OCI-LY7 (cell line): ENCODE data around the gene ZNF536. TPM values are rescaled to one million over a fixed set of nuclear protein-coding genes. Genes with fewer than 3 reads are reported as not detected.

Experiments used
- BruUV-seq: library from RNA; stranded (reverse); fragments of 400-500 nt; replicated peaks from 2 replicates; lab custom pipeline; 2021; lab: Mats Ljungman, UMichigan
- CTCF ChIA-PET: fragments of 300-600 bp; sonication (Branson Sonifier 250); formaldehyde crosslinking; loops from one replicate; lab custom pipeline; 2022; ENCODE audit warnings: antibody characterized with exemption; ENCODE audit not compliant: unreplicated experiment; lab: Charles Lee
- POLR2A ChIA-PET: fragments of 300-600 bp; sonication (Branson Sonifier 250); formaldehyde crosslinking; loops from one replicate; lab custom pipeline; 2022; ENCODE audit warnings: antibody characterized with exemption; lab: Charles Lee
- DNase-seq: peaks from one replicate; pipeline ENCODE4 v3.0.0-alpha.2; 2015; ENCODE audit warnings: low spot score
- H2AFZ ChIP-seq: fragments of 200-600 bp; sonication (generic), shearing (Covaris generic); 2 replicates; pipeline ENCODE4 v1.6.1; 2014; ENCODE audit warnings: mild to moderate bottlenecking, antibody characterized with exemption, low read length, moderate library complexity
- H3K27ac ChIP-seq: fragments of 200-600 bp; sonication (generic); 2 replicates; pipeline ENCODE4 v1.5.1; 2014; ENCODE audit warnings: mixed run types, low read depth, mild to moderate bottlenecking, moderate library complexity, low read length, inconsistent platforms; ENCODE audit not compliant: poor library complexity, severe bottlenecking
- H3K36me3 ChIP-seq: fragments of 200-600 bp; sonication (generic); 2 replicates; pipeline ENCODE4 v1.6.1; 2014; ENCODE audit warnings: mild to moderate bottlenecking, antibody characterized with exemption, low read length, moderate library complexity, mixed read lengths; ENCODE audit not compliant: insufficient read depth
- H3K4me1 ChIP-seq: fragments of 200-600 bp; sonication (generic); 2 replicates; pipeline ENCODE4 v1.5.1; 2014; ENCODE audit warnings: mild to moderate bottlenecking, low read length; ENCODE audit not compliant: insufficient read depth, poor library complexity, severe bottlenecking
- H3K4me2 ChIP-seq: fragments of 200-600 bp; sonication (generic); 2 replicates; pipeline ENCODE4 v1.6.1; 2014; ENCODE audit warnings: mild to moderate bottlenecking, low read length
- H3K4me3 ChIP-seq: fragments of 200-600 bp; sonication (generic); 2 replicates; pipeline ENCODE4 v1.5.1; 2014; ENCODE audit warnings: mild to moderate bottlenecking, low read depth, low read length; ENCODE audit not compliant: poor library complexity, severe bottlenecking
- H3K79me2 ChIP-seq: fragments of 200-600 bp; sonication (generic); 2 replicates; pipeline ENCODE4 v1.6.1; 2016; ENCODE audit warnings: low read depth, mild to moderate bottlenecking, low read length, moderate library complexity, mixed read lengths; ENCODE audit not compliant: insufficient read depth
- H3K9me2 ChIP-seq: fragments of 200-600 bp; sonication (generic); 2 replicates; pipeline ENCODE4 v1.6.1; 2016; ENCODE audit warnings: mild to moderate bottlenecking, low read length, mixed read lengths; ENCODE audit not compliant: insufficient read depth
- H3K9me3 ChIP-seq: fragments of 200-600 bp; sonication (generic); 2 replicates; pipeline ENCODE4 v1.6.1; 2014; ENCODE audit warnings: mild to moderate bottlenecking, mixed run types, low read length, mixed read lengths
- H4K20me1 ChIP-seq: fragments of 200-600 bp; sonication (generic); 2 replicates; pipeline ENCODE4 v1.6.1; 2014; ENCODE audit warnings: mild to moderate bottlenecking, antibody characterized with exemption, low read length, moderate library complexity, mixed read lengths; ENCODE audit not compliant: insufficient read depth
- EZH2phosphoT487 ChIP-seq: fragments of 200-600 bp; sonication (generic); IDR thresholded peaks from 2 replicates; pipeline ENCODE4 v1.6.1; 2018; ENCODE audit warnings: low read depth, borderline replicate concordance, mild to moderate bottlenecking, mixed run types, antibody characterized with exemption, low read length, moderate library complexity, mixed read lengths
- intact Hi-C: fragments of 100-400 bp; cut with micrococcal nuclease; formaldehyde crosslinking; loops from one replicate; pipeline ENCODE4 v1.10.0; 2022; ENCODE audit not compliant: unreplicated experiment
- total RNA-seq, 2 experiments: library from RNA; depleted of rRNA in 1 of 2; stranded (reverse); fragments of >200 nt in 1 of 2; shearing (Covaris generic) in 1 of 2; gene quantifications; 2 replicates each; pipeline ENCODE4 v1.2.3, GENCODE V29; 2014 to 2022
- TF ChIP-seq, protein P1 (sequence below): fragments of 200-600 bp; sonication (generic); conservative IDR thresholded peaks from 2 replicates; pipeline ENCODE4 v1.5.1; 2014; ENCODE audit warnings: mild to moderate bottlenecking, antibody characterized with exemption, low read length, moderate library complexity, mixed read lengths

Gene ZNF536
- total RNA-seq, 2 experiments from 2014 or later, result 0.06 to 0.30 TPM

- CTCF ChIA-PET, result no interaction called here
- BruUV-seq, result no TSS peak
- POLR2A ChIA-PET, result no interaction called here
Measured at GRCh38 chr19:30487178-30487577, 115.0 kb downstream of the ZNF536 start.

DNA sequence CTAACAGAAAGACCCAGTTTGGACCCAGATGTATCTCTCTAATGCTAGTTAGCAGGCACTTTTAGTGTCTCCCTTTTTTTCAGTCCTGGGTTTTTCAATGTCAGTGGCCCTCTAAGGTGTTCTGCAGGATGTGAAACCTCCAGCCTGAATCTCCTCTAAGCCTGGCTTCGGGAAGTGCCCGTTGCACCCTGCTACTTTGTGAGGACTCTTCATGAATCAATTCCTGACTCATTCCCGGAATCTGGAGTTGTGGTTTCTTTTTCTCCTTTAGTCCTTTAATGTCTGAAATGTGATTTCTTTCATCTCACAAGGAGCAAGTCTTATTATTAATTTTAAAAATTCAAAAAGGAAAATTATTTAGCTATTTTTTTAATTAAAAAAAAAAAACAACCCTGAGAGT, 116.0 kb downstream of the ZNF536 start:
- Histone ChIP-seq H3K4me1 (no peaks in the 10 kb centered on the region), H3K9me3 (no peaks in the 10 kb centered on the region), H3K4me2 (no peak overlapping the region), H3K4me3 (no peak overlapping the region), H3K36me3 (no peaks in the 10 kb centered on the region), H3K79me2 (no peaks in the 10 kb centered on the region), H4K20me1 (no peaks in the 10 kb centered on the region), H3K9me2 (no peaks in the 10 kb centered on the region), H3K27ac (no peak overlapping the region), H2AFZ (no peak overlapping the region)
- TF ChIP-seq, protein P1, sequence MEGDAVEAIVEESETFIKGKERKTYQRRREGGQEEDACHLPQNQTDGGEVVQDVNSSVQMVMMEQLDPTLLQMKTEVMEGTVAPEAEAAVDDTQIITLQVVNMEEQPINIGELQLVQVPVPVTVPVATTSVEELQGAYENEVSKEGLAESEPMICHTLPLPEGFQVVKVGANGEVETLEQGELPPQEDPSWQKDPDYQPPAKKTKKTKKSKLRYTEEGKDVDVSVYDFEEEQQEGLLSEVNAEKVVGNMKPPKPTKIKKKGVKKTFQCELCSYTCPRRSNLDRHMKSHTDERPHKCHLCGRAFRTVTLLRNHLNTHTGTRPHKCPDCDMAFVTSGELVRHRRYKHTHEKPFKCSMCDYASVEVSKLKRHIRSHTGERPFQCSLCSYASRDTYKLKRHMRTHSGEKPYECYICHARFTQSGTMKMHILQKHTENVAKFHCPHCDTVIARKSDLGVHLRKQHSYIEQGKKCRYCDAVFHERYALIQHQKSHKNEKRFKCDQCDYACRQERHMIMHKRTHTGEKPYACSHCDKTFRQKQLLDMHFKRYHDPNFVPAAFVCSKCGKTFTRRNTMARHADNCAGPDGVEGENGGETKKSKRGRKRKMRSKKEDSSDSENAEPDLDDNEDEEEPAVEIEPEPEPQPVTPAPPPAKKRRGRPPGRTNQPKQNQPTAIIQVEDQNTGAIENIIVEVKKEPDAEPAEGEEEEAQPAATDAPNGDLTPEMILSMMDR, result no peak
- no peak for TF ChIP-seq EZH2phosphoT487
- no TSS peak for BruUV-seq
- ChIA-PET CTCF (no interaction called here), POLR2A (interaction anchor here (0.6 to 1.3 kb wide), 3 partner anchors 13 to 45 kb away, joined by 3 to 5 read pairs (median 4); no protein-coding TSS in a partner anchor)
- DNase-seq, result no peak
- intact Hi-C loops, result no loop called here

More at GRCh38 chr19:30487178-30487577, 115.0 kb downstream of the ZNF536 start:
- H3K4me3 ChIP-seq, result no peak overlapping the region
- no peaks in the 10 kb centered on the region for H3K36me3 ChIP-seq
- no peaks in the 10 kb centered on the region for H4K20me1 ChIP-seq
- no peaks in the 10 kb centered on the region for H3K79me2 ChIP-seq
- H2AFZ ChIP-seq, result no peak overlapping the region
- no peaks in the 10 kb centered on the region for H3K9me3 ChIP-seq
- TF ChIP-seq, protein P1, result no peak
- no peak for TF ChIP-seq EZH2phosphoT487
- intact Hi-C loops, result no loop called here
- no peaks in the 10 kb centered on the region for H3K4me1 ChIP-seq
- DNase-seq, result no peak
- no peak overlapping the region for H3K27ac ChIP-seq
- no peaks in the 10 kb centered on the region for H3K9me2 ChIP-seq
- H3K4me2 ChIP-seq, result no peak overlapping the region

GRCh38 chr19:30490760-30491159, 118.6 kb downstream of the ZNF536 start:
- no TSS peak for BruUV-seq
- H4K20me1 ChIP-seq, result no peaks in the 10 kb centered on the region
- TF ChIP-seq EZH2phosphoT487, result no peak
- TF ChIP-seq, protein P1, result no peak
- H3K36me3 ChIP-seq, result no peaks in the 10 kb centered on the region
- no peaks in the 10 kb centered on the region for H3K9me3 ChIP-seq
- no peak overlapping the region for H2AFZ ChIP-seq
- H3K4me1 ChIP-seq, result no peaks in the 10 kb centered on the region
- POLR2A ChIA-PET, result no interaction called here
- H3K27ac ChIP-seq, result no peak overlapping the region
- H3K79me2 ChIP-seq, result no peaks in the 10 kb centered on the region
- H3K4me2 ChIP-seq, result no peak overlapping the region
- no peaks in the 10 kb centered on the region for H3K9me2 ChIP-seq
- no peak for DNase-seq
- CTCF ChIA-PET, result no interaction called here
- no peak overlapping the region for H3K4me3 ChIP-seq
- intact Hi-C loops, result no loop called here
